ENCODE data around the gene TACC3.

Gene TACC3

GRCh38 chr4:1753294-1753696 lies 32.0 kb downstream of the TACC3 start:
- H3K27ac Mint-ChIP-seq = no peak overlapping the region
- no peaks in the 10 kb centered on the region for H3K9me3 Mint-ChIP-seq (ENCODE audit: low read depth)
- H3K27me3 Mint-ChIP-seq = no peaks in the 10 kb centered on the region
- H3K36me3 Mint-ChIP-seq = no peaks in the 10 kb centered on the region
- no peak overlapping the region for H3K4me3 Mint-ChIP-seq
- no peaks in the 10 kb centered on the region for H3K4me1 Mint-ChIP-seq (ENCODE audit: low read depth)

GRCh38 chr4:1753697-1754311 lies 32.5 kb downstream of the TACC3 start:
- H3K9me3 Mint-ChIP-seq (ENCODE audit: low read depth) = no peaks in the 10 kb centered on the region
- no peaks in the 10 kb centered on the region for H3K27me3 Mint-ChIP-seq
- no peak overlapping the region for H3K4me3 Mint-ChIP-seq
- no peaks in the 10 kb centered on the region for H3K4me1 Mint-ChIP-seq (ENCODE audit: low read depth)
- H3K36me3 Mint-ChIP-seq = no peaks in the 10 kb centered on the region
- no peak overlapping the region for H3K27ac Mint-ChIP-seq

GRCh38 chr4:1754336-1754735 lies 33.0 kb downstream of the TACC3 start:
- Mint-ChIP-seq H3K27ac (no peak overlapping the region), H3K4me1 (ENCODE audit: low read depth) (no peaks in the 10 kb centered on the region), H3K4me3 (no peak overlapping the region), H3K36me3 (no peaks in the 10 kb centered on the region), H3K27me3 (no peaks in the 10 kb centered on the region), H3K9me3 (ENCODE audit: low read depth) (no peaks in the 10 kb centered on the region)

- H3K27me3 Mint-ChIP-seq = no peaks in the 10 kb centered on the region
- H3K27ac Mint-ChIP-seq = no peak overlapping the region
- no peaks in the 10 kb centered on the region for H3K9me3 Mint-ChIP-seq (ENCODE audit: low read depth)
- H3K4me1 Mint-ChIP-seq (ENCODE audit: low read depth) = no peaks in the 10 kb centered on the region
- no peak overlapping the region for H3K4me3 Mint-ChIP-seq
- H3K36me3 Mint-ChIP-seq = no peaks in the 10 kb centered on the region
Observed at GRCh38 chr4:1755297-1755696, 34.0 kb downstream of the TACC3 start.

- Mint-ChIP-seq H3K4me3 (no peak overlapping the region), H3K4me1 (ENCODE audit: low read depth) (no peaks in the 10 kb centered on the region), H3K27ac (no peak overlapping the region), H3K36me3 (no peaks in the 10 kb centered on the region), H3K9me3 (ENCODE audit: low read depth) (no peaks in the 10 kb centered on the region), H3K27me3 (no peaks in the 10 kb centered on the region)
Observed at GRCh38 chr4:1756079-1756478, 34.8 kb downstream of the TACC3 start.

- Mint-ChIP-seq H3K36me3 (no peaks in the 10 kb centered on the region), H3K27me3 (no peaks in the 10 kb centered on the region), H3K9me3 (ENCODE audit: low read depth) (no peaks in the 10 kb centered on the region), H3K4me1 (ENCODE audit: low read depth) (no peaks in the 10 kb centered on the region), H3K4me3 (no peak overlapping the region), H3K27ac (no peak overlapping the region)
Observed at GRCh38 chr4:1756893-1757779, 35.8 kb downstream of the TACC3 start.

- Mint-ChIP-seq H3K4me1 (ENCODE audit: low read depth) (no peaks in the 10 kb centered on the region), H3K4me3 (no peak overlapping the region), H3K27ac (no peak overlapping the region), H3K9me3 (ENCODE audit: low read depth) (no peaks in the 10 kb centered on the region), H3K27me3 (no peaks in the 10 kb centered on the region), H3K36me3 (no peaks in the 10 kb centered on the region)
Observed at GRCh38 chr4:1757836-1758235, 36.5 kb downstream of the TACC3 start.

- no peaks in the 10 kb centered on the region for H3K4me1 Mint-ChIP-seq (ENCODE audit: low read depth)
- H3K27ac Mint-ChIP-seq = no peak overlapping the region
- no peaks in the 10 kb centered on the region for H3K9me3 Mint-ChIP-seq (ENCODE audit: low read depth)
- H3K36me3 Mint-ChIP-seq = no peaks in the 10 kb centered on the region
- no peaks in the 10 kb centered on the region for H3K27me3 Mint-ChIP-seq
- no peak overlapping the region for H3K4me3 Mint-ChIP-seq
Observed at GRCh38 chr4:1758306-1759121, 37.2 kb downstream of the TACC3 start.

- Mint-ChIP-seq H3K4me1 (ENCODE audit: low read depth) (no peaks in the 10 kb centered on the region), H3K9me3 (ENCODE audit: low read depth) (no peaks in the 10 kb centered on the region), H3K27me3 (no peaks in the 10 kb centered on the region), H3K27ac (no peak overlapping the region), H3K36me3 (no peaks in the 10 kb centered on the region), H3K4me3 (no peak overlapping the region)
Observed at GRCh38 chr4:1759170-1759817, 38.0 kb downstream of the TACC3 start.

GRCh38 chr4:1759818-1760223 lies 38.5 kb downstream of the TACC3 start:
- Mint-ChIP-seq H3K4me3 (no peak overlapping the region), H3K4me1 (ENCODE audit: low read depth) (no peaks in the 10 kb centered on the region), H3K36me3 (no peaks in the 10 kb centered on the region), H3K9me3 (ENCODE audit: low read depth) (no peaks in the 10 kb centered on the region), H3K27me3 (no peaks in the 10 kb centered on the region), H3K27ac (no peak overlapping the region)

- no peaks in the 10 kb centered on the region for H3K36me3 Mint-ChIP-seq
- H3K4me1 Mint-ChIP-seq (ENCODE audit: low read depth) = no peaks in the 10 kb centered on the region
- no peak overlapping the region for H3K4me3 Mint-ChIP-seq
- no peaks in the 10 kb centered on the region for H3K27me3 Mint-ChIP-seq
- H3K27ac Mint-ChIP-seq = no peak overlapping the region
- no peaks in the 10 kb centered on the region for H3K9me3 Mint-ChIP-seq (ENCODE audit: low read depth)
Observed at GRCh38 chr4:1760521-1761071, 39.3 kb downstream of the TACC3 start.

- H3K27me3 Mint-ChIP-seq = no peaks in the 10 kb centered on the region
Observed at GRCh38 chr4:1761130-1761689, 39.9 kb downstream of the TACC3 start.

GRCh38 chr4:1762264-1763010 lies 41.1 kb downstream of the TACC3 start:
- Mint-ChIP-seq H3K27ac (no peak overlapping the region), H3K4me1 (ENCODE audit: low read depth) (no peaks in the 10 kb centered on the region)

More at GRCh38 chr4:1761130-1761689, 39.9 kb downstream of the TACC3 start:
- no peaks in the 10 kb centered on the region for H3K4me1 Mint-ChIP-seq (ENCODE audit: low read depth)
- H3K4me3 Mint-ChIP-seq = no peak overlapping the region
- H3K36me3 Mint-ChIP-seq = no peaks in the 10 kb centered on the region
- no peaks in the 10 kb centered on the region for H3K9me3 Mint-ChIP-seq (ENCODE audit: low read depth)
- no peak overlapping the region for H3K27ac Mint-ChIP-seq

More at GRCh38 chr4:1762264-1763010, 41.1 kb downstream of the TACC3 start:
- H3K27me3 Mint-ChIP-seq = no peaks in the 10 kb centered on the region
- no peaks in the 10 kb centered on the region for H3K36me3 Mint-ChIP-seq
- no peak overlapping the region for H3K4me3 Mint-ChIP-seq
- no peaks in the 10 kb centered on the region for H3K9me3 Mint-ChIP-seq (ENCODE audit: low read depth)

All from activated naive CD8-positive, alpha-beta T cell (primary cell).